NCI-H524 (cell line): Measurements from ENCODE around the gene PKNOX2.

ENCODE experiments used
- DNase-seq, 2 experiments: peaks; one replicate each; lab custom pipeline; 2025; lab: John Stamatoyannopoulos, UW

The PKNOX2 gene

GRCh38 chr11:125262830-125263218 lies 98.3 kb downstream of the PKNOX2 start:
- peak in 1 of 2 experiments; percentile 25 for DNase-seq

- DNase-seq: peak; percentile 69 to 78
These were observed 98.8 kb downstream of the PKNOX2 start for GRCh38 chr11:125263268-125263790.

GRCh38 chr11:125264100-125265022 lies 99.8 kb downstream of the PKNOX2 start:
- DNase-seq: peak; percentile 56 to 82

GRCh38 chr11:125267548-125267947 lies 103.0 kb downstream of the PKNOX2 start:
- no peak for DNase-seq

- DNase-seq: no peak
These were observed 104.1 kb downstream of the PKNOX2 start for GRCh38 chr11:125268611-125269010.

- no peak for DNase-seq
These were observed 105.6 kb downstream of the PKNOX2 start for GRCh38 chr11:125270106-125270505.

- no peak for DNase-seq
These were observed 106.2 kb downstream of the PKNOX2 start for GRCh38 chr11:125270711-125271110.

GRCh38 chr11:125271483-125272091 lies 107.0 kb downstream of the PKNOX2 start:
- no peak for DNase-seq

- no peak for DNase-seq
These were observed 107.5 kb downstream of the PKNOX2 start for GRCh38 chr11:125272092-125272491.

- DNase-seq: no peak
These were observed 108.3 kb downstream of the PKNOX2 start for GRCh38 chr11:125272821-125273220.

- no peak for DNase-seq
These were observed 109.0 kb downstream of the PKNOX2 start for GRCh38 chr11:125273519-125274000.

- DNase-seq: no peak
These were observed 109.8 kb downstream of the PKNOX2 start for GRCh38 chr11:125274309-125274708.

- no peak for DNase-seq
These were observed 110.2 kb downstream of the PKNOX2 start for GRCh38 chr11:125274774-125275173.

- DNase-seq: no peak
These were observed 111.5 kb downstream of the PKNOX2 start for GRCh38 chr11:125275905-125276618.

- no peak for DNase-seq
These were observed 112.0 kb downstream of the PKNOX2 start for GRCh38 chr11:125276619-125276976.

- DNase-seq: peak in 1 of 2 experiments; percentile 7
These were observed 115.3 kb downstream of the PKNOX2 start for GRCh38 chr11:125279676-125280418.

- DNase-seq: no peak
These were observed 116.1 kb downstream of the PKNOX2 start for GRCh38 chr11:125280646-125281045.

GRCh38 chr11:125281831-125282595 lies 117.5 kb downstream of the PKNOX2 start:
- peak; percentile 40 to 76 for DNase-seq

- DNase-seq: no peak
These were observed 118.0 kb downstream of the PKNOX2 start for GRCh38 chr11:125282596-125282914.

GRCh38 chr11:125284245-125284850 lies 119.8 kb downstream of the PKNOX2 start:
- peak in 1 of 2 experiments; percentile 9 for DNase-seq
